Left forelimb (tissue), 1 donor: ENCODE measurements around the gene ATG2A.
"Not testable (repeated sequence)": the region's sequence is repeated elsewhere in the genome, so short reads cannot be mapped to it uniquely, and the experiment has no call there.

Source experiments
- DNase-seq: peaks from one replicate; pipeline ENCODE4 v3.0.0-alpha.2; 2018; ENCODE audit warnings: low spot score

Gene ATG2A

DNA sequence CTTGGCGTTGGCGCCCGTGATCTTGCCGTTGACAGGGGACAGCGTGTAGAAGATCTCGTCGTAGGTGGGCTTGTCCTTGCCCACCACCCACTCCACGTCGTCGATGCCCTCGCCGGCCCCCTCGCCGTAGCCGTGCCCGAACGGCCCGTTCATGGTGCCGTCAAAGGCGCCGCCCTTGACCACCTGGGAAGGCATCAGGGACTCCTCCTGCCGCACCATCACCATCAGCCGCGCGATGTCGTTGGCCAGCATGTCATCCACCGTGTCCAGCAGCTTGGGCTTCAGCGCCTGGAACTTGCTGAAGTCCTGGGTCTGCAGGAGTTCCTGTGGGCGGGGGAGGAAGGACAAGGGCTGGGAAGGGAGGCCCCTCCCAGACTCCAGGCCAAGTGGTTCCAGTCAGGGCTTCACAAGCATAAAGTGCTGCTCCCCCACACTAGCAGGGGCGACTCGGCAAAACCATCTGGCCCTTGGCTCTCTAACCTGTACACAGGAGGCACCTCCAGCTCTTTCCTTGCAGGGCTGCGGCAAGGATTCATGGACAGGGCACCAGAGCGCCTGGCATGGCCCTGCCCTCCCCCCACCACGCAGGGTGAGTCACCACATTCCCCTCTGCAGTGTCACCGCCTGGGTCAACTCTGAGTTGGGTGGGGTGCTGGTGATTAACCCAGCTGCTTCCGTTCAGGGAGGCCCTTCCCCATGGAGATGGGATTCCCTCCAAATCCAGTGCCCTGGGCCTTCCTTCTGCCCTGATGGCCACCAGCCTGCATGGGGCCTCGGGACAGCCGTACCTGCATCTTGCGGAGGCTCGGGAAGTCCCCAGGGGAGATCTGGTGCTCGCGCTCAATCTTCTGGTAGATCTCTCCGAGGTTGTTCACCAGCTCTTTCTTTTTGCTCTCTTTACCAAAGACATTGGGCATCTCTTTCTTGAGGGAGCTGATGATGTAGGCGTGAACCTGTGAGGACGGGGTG lies 62.2 kb downstream of the ATG2A start:
- no peak for DNase-seq

DNA sequence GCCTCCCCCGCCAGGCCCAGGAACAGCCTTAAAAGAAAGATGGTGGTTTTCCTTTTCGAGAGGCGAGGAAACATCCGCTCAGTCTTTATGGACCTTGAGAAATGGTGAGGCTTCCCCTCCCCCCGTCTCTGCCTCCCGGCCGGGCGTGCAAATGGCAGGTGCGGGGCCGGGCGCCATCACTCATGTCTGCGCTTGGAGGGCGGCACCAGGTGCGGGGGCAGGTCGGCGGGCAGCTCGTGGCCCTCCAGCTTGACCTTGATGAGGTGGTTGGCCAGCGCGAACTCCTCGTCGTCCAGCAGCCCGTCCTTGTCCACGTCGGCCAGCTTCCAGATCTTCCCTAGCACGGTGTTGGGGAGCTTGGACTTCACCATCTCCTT lies 62.9 kb downstream of the ATG2A start:
- DNase-seq = no peak

DNA sequence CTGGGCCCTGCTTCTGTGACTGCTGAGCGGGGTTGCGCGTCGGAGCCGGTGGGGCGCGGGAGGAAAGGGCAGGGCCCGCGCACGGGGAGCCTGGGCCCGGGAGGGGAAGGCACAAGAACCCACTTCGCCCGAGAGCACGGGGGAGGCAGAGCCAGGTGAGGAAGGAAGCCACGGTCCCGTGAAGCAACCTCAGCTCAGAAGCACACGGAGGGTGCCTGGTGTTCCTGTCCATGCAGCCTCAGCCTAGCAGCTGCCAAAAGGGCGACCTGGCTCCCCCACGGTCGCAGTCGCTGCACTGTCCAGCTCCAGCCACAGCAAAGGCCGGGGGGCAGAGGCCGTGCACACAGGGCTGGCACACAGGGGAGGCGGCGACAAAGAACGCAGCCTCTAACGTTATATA lies 63.3 kb downstream of the ATG2A start:
- DNase-seq = no peak

DNA sequence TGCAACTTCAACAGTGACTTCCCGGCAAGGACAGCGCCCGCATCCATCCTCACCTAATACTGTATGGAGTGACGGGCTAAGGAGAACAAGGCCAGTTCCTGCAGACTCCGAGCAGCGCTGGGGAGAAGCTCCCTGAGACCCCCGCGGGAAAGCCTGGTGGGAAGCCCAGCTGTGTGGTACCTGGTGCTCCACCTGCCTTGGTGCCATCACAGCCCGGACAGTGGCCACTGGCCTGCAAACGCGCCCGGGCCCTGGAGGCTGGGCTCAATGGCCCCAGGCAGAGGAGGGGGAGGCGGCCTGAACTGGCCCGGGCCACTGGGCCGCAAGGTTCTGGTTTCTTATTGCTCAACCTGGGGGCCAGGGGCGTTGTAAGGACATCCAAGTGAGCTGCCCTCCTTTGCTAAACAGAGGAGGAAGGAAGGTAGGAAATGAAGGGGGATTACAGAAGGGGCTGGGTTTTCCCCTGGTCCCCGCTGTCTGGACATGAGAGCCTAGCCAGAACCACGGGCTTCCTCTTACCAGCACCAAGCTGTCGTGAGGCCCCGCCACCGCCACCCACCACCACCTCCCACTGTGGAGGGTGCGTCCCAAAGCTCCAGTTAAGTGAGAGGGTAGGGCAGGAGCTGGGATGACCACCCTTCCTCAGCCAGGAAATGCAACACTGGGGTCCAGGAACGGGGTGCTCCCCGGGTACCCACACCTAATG lies 64.1 kb downstream of the ATG2A start:
- no peak for DNase-seq

DNA sequence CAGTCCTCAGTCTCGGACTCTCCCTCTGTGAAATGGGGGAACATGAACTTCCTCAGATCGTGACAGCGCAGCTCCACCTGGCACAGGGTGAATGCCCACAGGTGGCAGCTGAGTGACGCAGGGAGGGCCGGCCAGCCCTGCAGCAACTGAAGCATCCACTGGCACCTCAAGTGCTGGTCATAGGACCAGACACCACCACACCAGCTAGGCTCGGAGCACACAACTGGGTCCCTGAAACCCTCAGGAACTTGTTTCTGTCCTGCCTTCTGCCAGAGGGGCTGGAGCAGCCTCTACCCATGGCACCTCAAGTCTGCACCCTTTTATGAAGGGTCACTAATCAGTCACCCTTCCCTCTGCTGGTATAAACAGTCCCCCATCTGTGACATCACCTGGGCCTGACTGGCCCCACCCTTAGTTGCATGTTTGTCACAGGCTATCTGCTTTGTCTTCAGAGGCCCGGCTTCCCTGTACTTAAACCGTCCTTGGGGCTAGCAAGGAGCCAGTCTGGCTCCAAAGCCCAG lies 65.1 kb downstream of the ATG2A start:
- DNase-seq = no peak

DNA sequence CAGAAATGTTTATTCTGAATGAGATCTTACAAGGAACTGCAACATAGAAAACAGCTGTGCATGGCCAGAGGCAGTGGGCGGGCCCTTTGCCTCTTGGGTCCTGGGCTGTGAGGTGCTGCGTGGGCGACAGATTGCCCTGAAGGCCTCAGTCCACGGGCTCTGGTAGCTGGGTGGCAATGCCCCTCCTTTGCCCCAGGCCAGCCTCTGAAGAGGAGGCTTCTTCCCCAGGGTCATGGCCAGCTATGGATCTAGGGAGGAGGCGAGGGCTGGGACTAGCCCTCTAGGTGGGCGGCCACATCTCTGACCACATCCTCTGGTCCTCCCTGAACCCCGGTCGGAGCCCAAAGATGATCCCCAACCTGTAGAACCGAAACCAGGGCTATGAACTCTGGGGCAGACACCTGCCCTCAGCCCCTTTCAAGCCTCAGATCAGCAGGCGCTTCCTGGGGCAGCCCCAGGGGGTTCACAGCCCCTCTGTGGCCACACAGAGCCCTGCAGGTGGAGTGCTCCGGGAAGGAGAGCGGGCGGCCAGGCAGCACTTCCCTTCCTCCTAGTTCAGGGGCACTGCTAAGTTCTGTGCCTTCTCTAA lies 65.9 kb downstream of the ATG2A start:
- DNase-seq = no peak

DNA sequence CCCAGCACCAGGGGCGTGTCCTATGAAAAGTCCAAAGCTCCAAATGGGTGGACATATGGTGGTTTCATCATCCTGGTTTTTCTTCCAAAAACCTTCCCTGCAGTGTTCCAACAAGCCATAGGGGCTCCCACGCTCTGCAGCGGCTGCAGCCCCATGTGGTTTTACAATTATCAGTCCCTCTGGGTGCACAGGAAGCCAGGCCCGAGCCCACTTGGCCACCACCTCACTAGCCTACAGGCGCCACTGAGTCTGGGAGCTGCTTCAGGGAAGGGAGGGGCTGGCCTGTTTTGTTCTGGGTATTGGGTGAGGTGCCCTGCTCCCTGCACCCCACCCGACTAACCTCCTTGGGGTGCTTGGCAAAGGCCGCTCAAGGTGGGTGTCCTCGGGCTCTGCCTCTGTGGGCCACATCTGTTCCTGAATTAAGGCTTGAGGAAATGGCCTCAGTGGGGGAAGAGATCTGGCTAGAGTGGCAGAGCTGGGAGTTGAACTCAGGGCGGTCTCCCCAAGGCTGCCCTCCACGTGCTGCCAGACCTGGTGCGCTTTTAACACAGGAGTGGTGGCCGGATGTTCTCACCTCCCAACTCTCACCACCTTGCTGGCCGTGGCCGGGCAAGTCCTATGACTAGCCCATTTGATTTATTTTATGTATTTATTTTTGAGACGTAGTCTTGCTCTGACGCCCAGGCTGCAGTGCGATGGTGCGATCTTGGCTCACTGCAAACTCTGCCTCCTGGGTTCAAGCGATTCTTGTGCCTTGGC lies 67.2 kb downstream of the ATG2A start:
- DNase-seq = no peak

DNA sequence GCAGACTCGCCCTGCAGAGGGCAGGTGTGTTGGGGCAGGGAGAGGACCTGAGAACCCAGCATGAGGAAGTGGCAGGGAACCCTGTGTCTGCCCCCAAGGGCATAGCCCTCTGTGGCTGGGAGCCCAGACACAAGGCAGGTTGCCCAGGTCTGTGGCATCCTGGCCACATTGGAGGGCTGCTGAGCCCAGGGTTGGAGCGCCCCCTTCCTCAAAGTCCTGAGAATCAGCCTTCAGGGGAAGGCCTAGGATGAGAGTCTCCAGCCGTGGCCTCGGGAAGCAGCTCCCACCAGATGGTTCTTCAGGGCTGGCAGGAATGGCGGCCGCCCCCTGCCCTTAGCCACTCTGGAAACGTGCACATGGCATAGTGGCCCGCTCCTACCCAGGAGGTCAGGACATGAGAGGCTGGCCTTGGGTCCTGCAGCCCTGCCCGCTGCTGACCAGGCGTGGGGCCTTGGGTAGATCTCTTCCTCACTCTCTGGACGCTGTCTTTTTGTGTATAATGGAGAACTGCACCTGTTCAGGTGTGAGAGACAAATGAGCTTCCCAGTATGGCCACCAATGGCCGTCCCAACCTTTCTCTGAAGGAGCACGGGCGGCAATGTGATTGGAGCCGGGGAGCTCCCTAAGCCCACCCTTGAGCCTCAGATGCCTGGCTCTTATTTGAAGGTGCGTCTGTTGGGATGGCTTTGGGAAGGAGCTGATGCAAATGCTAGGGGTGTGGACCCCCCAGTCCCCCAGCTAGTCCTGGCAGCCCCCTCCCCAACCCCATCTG lies 68.0 kb downstream of the ATG2A start:
- DNase-seq = no peak

DNA sequence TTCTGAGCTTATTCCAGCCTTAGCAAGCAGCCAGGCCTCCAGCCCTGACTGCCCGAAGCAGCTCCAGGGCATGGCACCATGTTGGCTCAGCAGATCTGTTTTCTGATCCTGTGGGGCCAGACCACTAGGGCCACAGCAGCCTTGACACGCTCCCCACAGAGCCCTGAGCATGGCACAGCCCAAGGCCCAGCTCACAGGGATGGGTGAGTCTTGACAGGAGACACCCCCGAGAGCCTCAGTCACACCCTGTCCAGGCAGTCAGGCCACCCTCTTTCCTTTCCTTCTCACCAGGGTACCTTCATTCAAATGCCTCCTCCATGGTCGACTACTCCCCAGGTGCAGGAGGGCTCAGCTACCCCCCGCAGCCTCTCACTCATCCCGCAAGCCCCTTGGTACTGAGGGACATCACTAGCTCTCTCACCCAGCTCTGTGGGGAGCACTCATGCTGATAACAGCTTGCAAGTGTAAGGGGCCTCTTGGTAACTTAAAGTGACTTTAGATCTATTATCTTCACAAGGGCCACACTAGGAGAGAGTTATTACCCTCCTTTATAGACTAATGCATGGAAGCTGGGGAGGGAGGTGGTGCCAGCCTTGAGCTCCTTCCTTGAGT lies 68.7 kb downstream of the ATG2A start:
- no peak for DNase-seq

DNA sequence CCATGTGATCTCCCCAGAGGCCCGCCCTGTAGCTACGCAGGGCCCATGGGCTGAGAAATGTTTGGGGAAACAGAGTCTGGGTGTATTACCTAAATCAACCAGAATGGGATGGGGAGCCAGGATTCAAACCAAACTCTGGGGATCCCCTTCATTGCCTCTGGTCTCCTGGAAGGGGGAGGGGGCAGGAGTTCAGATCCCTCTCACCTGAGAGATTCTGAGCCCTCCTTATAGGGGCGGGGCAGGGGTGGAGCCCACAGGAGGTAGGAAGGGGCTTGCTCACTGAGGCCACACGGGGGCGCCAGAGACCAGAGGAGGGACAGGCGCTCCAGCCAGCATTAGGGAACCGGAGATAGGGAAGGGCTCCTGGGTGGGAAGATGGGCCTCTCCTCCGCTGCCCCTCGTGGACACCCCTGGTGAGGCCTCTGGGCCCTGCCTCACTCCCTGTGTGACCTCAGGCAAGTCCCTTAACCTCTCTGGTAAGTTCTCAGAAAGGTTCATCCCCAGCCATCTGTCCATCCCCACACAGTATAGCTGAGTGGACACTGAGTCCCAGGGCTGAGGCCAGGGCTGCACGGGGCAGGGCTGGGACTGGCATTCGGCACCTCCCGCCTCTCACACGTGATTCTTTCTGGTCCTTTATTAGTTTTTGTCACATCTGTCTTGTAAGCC lies 69.9 kb downstream of the ATG2A start:
- peak; percentile 95 for DNase-seq

DNA sequence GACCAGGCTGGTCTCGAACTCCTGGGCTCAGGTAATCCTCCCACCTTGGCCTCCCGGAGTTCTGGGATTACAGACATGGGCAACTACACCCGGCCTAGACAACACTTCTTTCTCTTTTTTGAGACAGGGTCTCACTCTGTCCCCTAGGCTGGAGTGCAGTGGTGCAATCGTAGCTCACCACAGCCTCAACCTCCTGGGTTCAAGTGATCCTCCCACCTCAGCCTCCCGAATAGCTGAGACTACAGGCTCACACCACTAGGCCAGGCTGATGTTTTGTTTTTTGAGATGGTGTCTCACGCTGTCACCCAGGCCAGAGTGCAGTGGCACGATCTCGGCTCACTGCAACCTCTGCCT lies 71.3 kb downstream of the ATG2A start:
- not testable (repeated sequence) for DNase-seq

DNA sequence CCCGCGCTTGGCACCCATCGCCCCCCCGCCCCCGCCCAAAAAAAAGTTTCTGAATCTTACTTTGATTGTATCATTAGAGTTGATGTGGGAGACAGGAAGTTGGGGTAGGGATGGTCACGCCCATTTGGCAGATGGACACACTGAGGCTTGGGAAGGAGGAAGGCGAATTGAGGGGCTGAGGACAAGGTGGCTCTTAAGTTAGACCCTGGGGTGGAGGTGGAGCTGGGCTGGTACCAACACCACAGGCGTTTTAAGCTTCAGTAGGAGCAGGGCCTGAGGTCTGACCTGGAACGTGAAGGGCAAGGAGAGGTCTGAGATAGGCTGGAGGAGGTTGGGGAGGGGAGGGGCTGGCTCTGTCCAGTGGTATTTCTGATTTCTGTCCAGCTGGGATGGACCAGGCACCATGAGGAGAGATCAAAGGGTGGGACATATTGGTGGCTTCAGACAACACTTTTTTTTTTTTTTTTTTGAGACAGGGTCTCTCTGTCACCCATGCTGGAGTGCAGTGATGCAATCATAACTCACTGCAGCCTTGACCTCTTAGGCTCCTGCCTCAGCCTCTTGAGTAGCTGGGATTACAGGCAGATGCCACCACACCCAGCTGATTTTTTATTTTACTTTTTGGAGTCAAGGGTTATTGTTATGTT lies 71.8 kb downstream of the ATG2A start:
- no peak for DNase-seq
